RKO (cell line): ENCODE data around the gene MLPH.
A peak's percentile ranks its signal among the peaks of the same experiment; 100 is the strongest.

Experiments used
- DNase-seq: peaks from one replicate; pipeline ENCODE4 v3.0.0-alpha.2; 2016; ENCODE audit warnings: low spot score

MLPH gene

GRCh38 chr2:237569041-237569440 lies 82.0 kb downstream of the MLPH start:
- DNase-seq, result no peak

GRCh38 chr2:237569896-237570295 lies 82.8 kb downstream of the MLPH start:
- DNase-seq, result no peak

GRCh38 chr2:237570776-237571335 lies 83.8 kb downstream of the MLPH start:
- DNase-seq, result no peak

GRCh38 chr2:237571551-237571950 lies 84.5 kb downstream of the MLPH start:
- no peak for DNase-seq

- DNase-seq, result peak; percentile 87
These were observed 85.1 kb downstream of the MLPH start for GRCh38 chr2:237572021-237572741.

GRCh38 chr2:237572742-237573101 lies 85.7 kb downstream of the MLPH start:
- no peak for DNase-seq

GRCh38 chr2:237573721-237574415 lies 86.8 kb downstream of the MLPH start:
- no peak for DNase-seq

GRCh38 chr2:237574467-237574866 lies 87.4 kb downstream of the MLPH start:
- no peak for DNase-seq

GRCh38 chr2:237574894-237575868 lies 88.1 kb downstream of the MLPH start:
- no peak for DNase-seq

- DNase-seq, result no peak
These were observed 89.1 kb downstream of the MLPH start for GRCh38 chr2:237575869-237576862.

GRCh38 chr2:237576974-237577373 lies 89.9 kb downstream of the MLPH start:
- no peak for DNase-seq

- DNase-seq, result no peak
These were observed 90.4 kb downstream of the MLPH start for GRCh38 chr2:237577458-237577857.

- DNase-seq, result no peak
These were observed 91.2 kb downstream of the MLPH start for GRCh38 chr2:237577956-237578870.

- no peak for DNase-seq
These were observed 94.3 kb downstream of the MLPH start for GRCh38 chr2:237581326-237581725.

GRCh38 chr2:237581751-237582746 lies 95.0 kb downstream of the MLPH start:
- DNase-seq, result no peak

- DNase-seq, result no peak
These were observed 96.6 kb downstream of the MLPH start for GRCh38 chr2:237583385-237584295.

GRCh38 chr2:237585590-237586221 lies 98.7 kb downstream of the MLPH start:
- DNase-seq, result no peak
